ENCODE data around the gene HACD4.
"Not testable (repeated sequence)": the region's sequence is repeated elsewhere in the genome, so short reads cannot be mapped to it uniquely, and the experiment has no call there.

HACD4 gene

GRCh38 chr9:21016701-21017491, 14.5 kb downstream of the HACD4 start:
- no peak for DNase-seq (ENCODE audit: low read depth, low spot score)

GRCh38 chr9:21015995-21016394, 15.4 kb downstream of the HACD4 start:
- DNase-seq (ENCODE audit: low read depth, low spot score), result no peak

- DNase-seq (ENCODE audit: low read depth, low spot score), result no peak
Observed at GRCh38 chr9:21015129-21015815, 16.2 kb downstream of the HACD4 start.

- DNase-seq (ENCODE audit: low read depth, low spot score), result no peak
Observed at GRCh38 chr9:21002040-21002439, 29.4 kb downstream of the HACD4 start.

GRCh38 chr9:21001581-21001980, 29.9 kb downstream of the HACD4 start:
- no peak for DNase-seq (ENCODE audit: low read depth, low spot score)

GRCh38 chr9:20997503-20998076, 33.9 kb downstream of the HACD4 start:
- no peak for DNase-seq (ENCODE audit: low read depth, low spot score)

GRCh38 chr9:20996809-20997208, 34.6 kb downstream of the HACD4 start:
- no peak for DNase-seq (ENCODE audit: low read depth, low spot score)

GRCh38 chr9:20995616-20996015, 35.8 kb downstream of the HACD4 start:
- DNase-seq (ENCODE audit: low read depth, low spot score), result no peak

- DNase-seq (ENCODE audit: low read depth, low spot score), result no peak
Observed at GRCh38 chr9:20994486-20994885, 37.0 kb downstream of the HACD4 start.

- DNase-seq (ENCODE audit: low read depth, low spot score), result no peak
Observed at GRCh38 chr9:20990867-20991266, 40.6 kb downstream of the HACD4 start.

GRCh38 chr9:20989923-20990341, 41.5 kb downstream of the HACD4 start:
- DNase-seq (ENCODE audit: low read depth, low spot score), result no peak

GRCh38 chr9:20988671-20989315, 42.6 kb downstream of the HACD4 start:
- no peak for DNase-seq (ENCODE audit: low read depth, low spot score)

GRCh38 chr9:20988061-20988460, 43.4 kb downstream of the HACD4 start:
- DNase-seq (ENCODE audit: low read depth, low spot score), result no peak

GRCh38 chr9:20987521-20987920, 43.9 kb downstream of the HACD4 start:
- DNase-seq (ENCODE audit: low read depth, low spot score), result no peak

- DNase-seq (ENCODE audit: low read depth, low spot score), result no peak
Observed at GRCh38 chr9:20985851-20986600, 45.4 kb downstream of the HACD4 start.

- no peak for DNase-seq (ENCODE audit: low read depth, low spot score)
Observed at GRCh38 chr9:20984506-20984905, 46.9 kb downstream of the HACD4 start.

- DNase-seq (ENCODE audit: low read depth, low spot score), result no peak
Observed at GRCh38 chr9:20981486-20981885, 50.0 kb downstream of the HACD4 start.

GRCh38 chr9:20980832-20981455, 50.5 kb downstream of the HACD4 start:
- DNase-seq (ENCODE audit: low read depth, low spot score), result no peak

- no peak for DNase-seq (ENCODE audit: low read depth, low spot score)
Observed at GRCh38 chr9:20978249-20978648, 53.2 kb downstream of the HACD4 start.

- not testable (repeated sequence) for DNase-seq (ENCODE audit: low read depth, low spot score)
Observed at GRCh38 chr9:20974191-20974938, 57.1 kb downstream of the HACD4 start.
